Measurements from ENCODE around the gene ALCAM. TPM values are rescaled to one million over a fixed set of nuclear protein-coding genes. Genes with fewer than 3 reads are reported as not detected.

Gene ALCAM
- 29.7 and 147 TPM in 2 replicates for total RNA-seq (ENCODE audit: low replicate concordance)

DNA sequence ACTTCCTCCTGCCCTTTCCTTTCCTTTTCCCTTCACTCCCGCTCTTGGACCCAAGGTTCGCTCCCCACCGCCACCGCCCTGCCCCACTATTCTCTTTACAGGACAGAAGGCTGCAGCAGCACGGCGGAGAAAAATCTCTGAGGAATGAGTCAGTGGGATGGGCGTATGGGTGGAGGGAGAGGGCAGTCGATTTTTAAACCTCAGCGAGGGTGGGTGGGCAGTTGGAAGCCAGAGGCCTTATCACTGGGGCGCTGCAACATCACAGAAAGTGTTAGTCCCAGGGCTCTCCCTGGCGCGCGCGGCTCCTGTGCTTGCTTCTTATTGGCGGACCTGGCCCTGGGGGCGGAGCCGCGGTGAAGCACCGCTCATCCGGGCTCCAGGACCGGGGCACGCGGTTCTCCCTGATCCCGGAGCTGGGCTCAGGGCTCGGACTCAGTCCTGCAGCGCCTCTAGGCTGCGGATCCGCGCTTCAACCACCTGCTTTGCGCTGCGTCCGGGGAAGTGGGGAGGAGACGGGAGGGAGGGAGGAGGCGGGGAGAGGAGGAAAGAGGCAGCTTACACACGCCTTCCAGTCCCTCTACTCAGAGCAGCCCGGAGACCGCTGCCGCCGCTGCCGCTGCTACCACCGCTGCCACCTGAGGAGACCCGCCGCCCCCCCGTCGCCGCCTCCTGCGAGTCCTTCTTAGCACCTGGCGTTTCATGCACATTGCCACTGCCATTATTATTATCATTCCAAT, at the start of gene ALCAM:
Gene ALCAM, plus strand, starts transcription at position 584 of the 737 bp plus-strand sequence.

